ENCODE data around the gene SEZ6. TPM values are rescaled to one million over a fixed set of nuclear protein-coding genes. Genes with fewer than 3 reads are reported as not detected.
A peak's percentile ranks its signal among the peaks of the same experiment; 100 is the strongest.

Gene SEZ6
- total RNA-seq, 1 donor from 2014 or later: 0.72 TPM

DNA sequence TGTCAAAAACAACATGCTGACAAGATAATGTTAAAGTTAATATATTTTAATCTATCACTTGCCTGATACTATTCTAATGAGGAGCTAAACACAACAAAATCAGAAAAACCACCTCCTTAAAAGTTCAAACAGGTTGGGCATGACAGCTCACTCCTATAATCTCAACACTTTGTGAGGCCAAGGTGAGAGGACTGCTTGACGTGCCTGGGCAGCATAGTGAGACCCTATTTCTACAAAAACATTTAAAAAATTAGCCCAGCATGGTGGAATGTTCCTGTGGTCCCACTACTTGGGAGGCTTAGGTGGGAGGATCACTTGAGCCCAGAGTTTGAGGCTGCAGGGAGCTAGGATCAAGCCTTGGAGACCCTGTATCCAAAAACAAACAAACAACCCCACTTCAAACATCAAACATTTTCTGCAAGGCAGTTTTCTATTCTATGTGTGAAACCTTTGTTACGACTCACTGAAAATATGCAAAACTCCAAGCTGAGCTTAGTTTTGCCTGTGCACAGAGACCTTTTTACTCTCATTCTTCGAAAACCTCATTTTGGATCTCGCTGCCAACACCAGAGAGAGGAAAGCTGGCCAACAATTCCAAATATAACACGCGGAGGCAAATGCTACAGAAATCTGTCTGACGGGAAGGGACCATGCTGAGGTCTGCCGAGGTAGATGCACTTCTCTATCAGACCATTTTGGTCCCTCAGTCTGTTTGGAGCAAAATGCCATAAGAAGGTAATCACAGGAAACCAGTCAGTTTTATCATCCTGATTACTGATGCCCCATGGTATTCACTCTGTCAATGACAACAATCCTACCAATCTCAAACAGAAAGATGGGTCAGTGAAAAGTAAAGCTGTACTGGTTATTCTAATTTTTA is 60.7 kb downstream of the SEZ6 start:
- no peak for DNase-seq (ENCODE audit: low read depth, low spot score)
- TF ChIP-seq, protein P1, sequence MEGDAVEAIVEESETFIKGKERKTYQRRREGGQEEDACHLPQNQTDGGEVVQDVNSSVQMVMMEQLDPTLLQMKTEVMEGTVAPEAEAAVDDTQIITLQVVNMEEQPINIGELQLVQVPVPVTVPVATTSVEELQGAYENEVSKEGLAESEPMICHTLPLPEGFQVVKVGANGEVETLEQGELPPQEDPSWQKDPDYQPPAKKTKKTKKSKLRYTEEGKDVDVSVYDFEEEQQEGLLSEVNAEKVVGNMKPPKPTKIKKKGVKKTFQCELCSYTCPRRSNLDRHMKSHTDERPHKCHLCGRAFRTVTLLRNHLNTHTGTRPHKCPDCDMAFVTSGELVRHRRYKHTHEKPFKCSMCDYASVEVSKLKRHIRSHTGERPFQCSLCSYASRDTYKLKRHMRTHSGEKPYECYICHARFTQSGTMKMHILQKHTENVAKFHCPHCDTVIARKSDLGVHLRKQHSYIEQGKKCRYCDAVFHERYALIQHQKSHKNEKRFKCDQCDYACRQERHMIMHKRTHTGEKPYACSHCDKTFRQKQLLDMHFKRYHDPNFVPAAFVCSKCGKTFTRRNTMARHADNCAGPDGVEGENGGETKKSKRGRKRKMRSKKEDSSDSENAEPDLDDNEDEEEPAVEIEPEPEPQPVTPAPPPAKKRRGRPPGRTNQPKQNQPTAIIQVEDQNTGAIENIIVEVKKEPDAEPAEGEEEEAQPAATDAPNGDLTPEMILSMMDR (conservative IDR thresholded peaks at IDR 0.05): no peak
- Mint-ChIP-seq H3K27me3 (ENCODE audit: low read depth) (no peaks in the 10 kb centered on the region), H3K27ac (ENCODE audit: unreplicated experiment) (no peak overlapping the region), H3K4me1 (peaks cover 46% of the 10 kb centered on the region), H3K36me3 (ENCODE audit: low read depth) (no peaks in the 10 kb centered on the region), H3K9me3 (no peaks in the 10 kb centered on the region), H3K4me3 (peak overlapping the region; percentile 54)

DNA sequence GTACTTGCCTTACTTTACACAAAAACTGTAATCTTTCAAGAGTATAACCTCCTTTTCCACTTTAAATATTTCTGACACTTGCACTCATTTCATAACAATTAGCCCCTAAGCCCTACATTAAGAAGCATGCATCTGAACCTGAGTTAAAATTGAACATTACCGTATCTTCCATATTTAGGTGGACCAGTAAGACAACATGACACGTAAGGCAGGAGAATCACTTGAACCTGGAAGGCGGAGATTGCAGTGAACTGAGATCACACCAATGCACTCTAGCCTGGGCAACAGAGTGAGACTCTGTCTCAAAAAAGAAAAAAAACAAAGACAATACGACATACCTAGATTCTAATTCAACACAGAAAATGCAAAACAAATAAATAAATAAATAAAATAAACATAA is 61.5 kb downstream of the SEZ6 start:
- Mint-ChIP-seq H3K9me3 (no peaks in the 10 kb centered on the region), H3K4me3 (peak overlapping the region; percentile 15), H3K27ac (ENCODE audit: unreplicated experiment) (no peak overlapping the region), H3K4me1 (peaks cover 54% of the 10 kb centered on the region), H3K27me3 (ENCODE audit: low read depth) (no peaks in the 10 kb centered on the region), H3K36me3 (ENCODE audit: low read depth) (no peaks in the 10 kb centered on the region)
- TF ChIP-seq, protein P1 (conservative IDR thresholded peaks at IDR 0.05): no peak
- no peak for DNase-seq (ENCODE audit: low read depth, low spot score)

DNA sequence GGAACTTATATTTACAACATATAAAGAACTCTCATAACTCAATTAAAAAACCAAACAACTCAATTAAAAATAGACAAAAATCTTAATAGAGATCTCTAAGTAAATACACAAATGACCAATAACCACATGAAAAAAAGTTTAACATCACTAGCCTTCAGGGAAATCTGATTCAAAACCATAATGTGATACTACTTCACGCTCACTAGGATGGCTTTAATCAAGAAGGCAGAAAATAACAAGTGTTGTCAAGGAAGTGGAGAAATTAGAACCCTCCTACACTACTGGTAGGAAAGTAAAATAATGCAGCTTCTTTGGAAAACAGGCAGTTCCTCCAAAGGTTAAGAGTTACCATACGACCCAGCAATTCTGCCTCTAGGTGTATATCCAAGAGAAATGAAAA is 62.9 kb downstream of the SEZ6 start:
- H3K27me3 Mint-ChIP-seq (ENCODE audit: low read depth): no peaks in the 10 kb centered on the region
- H3K4me1 Mint-ChIP-seq: peaks cover 48% of the 10 kb centered on the region
- no peaks in the 10 kb centered on the region for H3K36me3 Mint-ChIP-seq (ENCODE audit: low read depth)
- H3K27ac Mint-ChIP-seq (ENCODE audit: unreplicated experiment): no peak overlapping the region
- H3K9me3 Mint-ChIP-seq: no peaks in the 10 kb centered on the region
- no peak for DNase-seq (ENCODE audit: low read depth, low spot score)
- H3K4me3 Mint-ChIP-seq: no peak overlapping the region
- TF ChIP-seq, protein P1 (conservative IDR thresholded peaks at IDR 0.05): no peak

DNA sequence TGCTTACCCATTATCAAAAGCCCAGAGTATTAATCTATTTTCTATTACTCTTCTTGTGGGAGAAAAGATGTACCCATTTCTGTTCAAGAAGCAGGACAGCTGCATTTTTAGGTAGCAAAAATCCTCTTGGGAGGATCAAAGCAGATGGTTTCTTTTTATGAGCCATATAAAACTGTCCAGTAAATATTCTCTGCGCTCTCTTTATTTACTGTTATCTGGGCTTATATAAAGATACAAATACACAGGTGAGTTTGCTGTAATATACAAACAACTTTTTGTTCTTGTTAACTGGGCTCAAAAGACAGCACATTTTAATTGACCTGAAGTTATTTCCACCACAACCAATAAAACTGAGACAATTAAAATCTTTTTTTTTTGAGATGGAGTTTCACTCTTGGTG is 64.6 kb downstream of the SEZ6 start:
- Mint-ChIP-seq H3K4me3 (no peak overlapping the region), H3K9me3 (no peaks in the 10 kb centered on the region), H3K27ac (ENCODE audit: unreplicated experiment) (no peak overlapping the region), H3K27me3 (ENCODE audit: low read depth) (no peaks in the 10 kb centered on the region), H3K4me1 (peaks cover 56% of the 10 kb centered on the region), H3K36me3 (ENCODE audit: low read depth) (no peaks in the 10 kb centered on the region)
- TF ChIP-seq, protein P1 (conservative IDR thresholded peaks at IDR 0.05): no peak
- DNase-seq (ENCODE audit: low read depth, low spot score): no peak

DNA sequence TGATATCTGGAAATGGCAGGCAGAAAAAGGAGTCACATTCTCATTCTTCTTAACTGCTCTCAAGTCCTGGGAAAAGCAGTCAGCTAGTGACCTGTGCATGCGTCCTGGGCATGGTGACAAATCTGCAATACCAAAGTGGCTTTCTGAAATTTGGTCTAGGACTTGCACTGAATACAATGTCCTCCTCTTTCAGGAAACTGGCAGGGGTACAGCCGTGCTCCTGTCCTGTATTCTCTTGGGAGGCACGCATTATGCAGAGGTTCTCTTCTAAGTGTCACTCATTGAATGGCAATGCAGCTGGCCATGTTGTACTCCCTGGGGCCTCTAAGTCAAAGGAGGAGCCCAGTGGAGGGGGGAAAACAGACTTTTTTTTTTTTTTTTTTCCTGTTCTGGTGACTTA is 65.2 kb downstream of the SEZ6 start:
- peaks cover 58% of the 10 kb centered on the region for H3K4me1 Mint-ChIP-seq
- no peaks in the 10 kb centered on the region for H3K36me3 Mint-ChIP-seq (ENCODE audit: low read depth)
- TF ChIP-seq, protein P1 (conservative IDR thresholded peaks at IDR 0.05): no peak
- peak overlapping the region; percentile 60 for H3K4me3 Mint-ChIP-seq
- no peaks in the 10 kb centered on the region for H3K9me3 Mint-ChIP-seq
- DNase-seq (ENCODE audit: low read depth, low spot score): no peak
- peak overlapping the region; percentile 57 for H3K27ac Mint-ChIP-seq (ENCODE audit: unreplicated experiment)
- H3K27me3 Mint-ChIP-seq (ENCODE audit: low read depth): no peaks in the 10 kb centered on the region

Data from neural crest cell (in vitro differentiated cells).